Smooth muscle cell of the brain vasculature (primary cell): ENCODE results near the gene MID2.
"Not testable (repeated sequence)": the region's sequence is repeated elsewhere in the genome, so short reads cannot be mapped to it uniquely, and the experiment has no call there.

Experiments
- DNase-seq: peaks from one replicate; pipeline ENCODE4 v3.0.0-alpha.2; 2012; ENCODE audit warnings: low read depth, low spot score

The MID2 gene, protein sequence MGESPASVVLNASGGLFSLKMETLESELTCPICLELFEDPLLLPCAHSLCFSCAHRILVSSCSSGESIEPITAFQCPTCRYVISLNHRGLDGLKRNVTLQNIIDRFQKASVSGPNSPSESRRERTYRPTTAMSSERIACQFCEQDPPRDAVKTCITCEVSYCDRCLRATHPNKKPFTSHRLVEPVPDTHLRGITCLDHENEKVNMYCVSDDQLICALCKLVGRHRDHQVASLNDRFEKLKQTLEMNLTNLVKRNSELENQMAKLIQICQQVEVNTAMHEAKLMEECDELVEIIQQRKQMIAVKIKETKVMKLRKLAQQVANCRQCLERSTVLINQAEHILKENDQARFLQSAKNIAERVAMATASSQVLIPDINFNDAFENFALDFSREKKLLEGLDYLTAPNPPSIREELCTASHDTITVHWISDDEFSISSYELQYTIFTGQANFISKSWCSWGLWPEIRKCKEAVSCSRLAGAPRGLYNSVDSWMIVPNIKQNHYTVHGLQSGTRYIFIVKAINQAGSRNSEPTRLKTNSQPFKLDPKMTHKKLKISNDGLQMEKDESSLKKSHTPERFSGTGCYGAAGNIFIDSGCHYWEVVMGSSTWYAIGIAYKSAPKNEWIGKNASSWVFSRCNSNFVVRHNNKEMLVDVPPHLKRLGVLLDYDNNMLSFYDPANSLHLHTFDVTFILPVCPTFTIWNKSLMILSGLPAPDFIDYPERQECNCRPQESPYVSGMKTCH

DNA sequence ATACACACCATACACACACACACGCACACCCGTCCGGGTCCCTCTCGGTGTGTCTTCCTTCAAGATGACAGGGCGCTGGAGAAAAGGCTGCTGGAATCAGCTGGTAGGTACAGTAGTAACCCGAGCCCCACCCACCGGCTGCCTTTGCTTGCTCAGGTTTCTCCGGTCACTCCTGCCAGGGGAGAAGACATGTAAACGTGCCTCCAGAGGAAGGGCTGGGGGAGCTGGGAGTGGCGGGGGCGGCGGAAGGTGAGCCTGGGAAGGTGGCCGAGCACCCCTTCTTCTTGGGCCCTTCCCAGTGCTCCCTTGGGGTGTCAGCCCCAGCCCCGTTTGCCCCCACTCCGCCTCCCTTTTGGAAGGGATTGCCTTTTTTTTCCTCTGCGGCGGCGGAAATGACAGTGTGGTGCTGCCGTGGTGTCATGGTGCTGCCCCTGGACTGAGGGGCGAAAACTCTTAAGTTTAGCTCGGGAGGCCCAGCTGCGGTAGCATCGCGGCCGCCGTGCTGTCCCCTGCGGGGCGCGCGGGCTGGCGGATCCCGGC lies at the start of gene MID2:
TSS of gene MID2 (plus strand) at position 169 of the 540 bp plus-strand sequence. CDS start 561 bp downstream, outside the sequence.
- no peak for DNase-seq

DNA sequence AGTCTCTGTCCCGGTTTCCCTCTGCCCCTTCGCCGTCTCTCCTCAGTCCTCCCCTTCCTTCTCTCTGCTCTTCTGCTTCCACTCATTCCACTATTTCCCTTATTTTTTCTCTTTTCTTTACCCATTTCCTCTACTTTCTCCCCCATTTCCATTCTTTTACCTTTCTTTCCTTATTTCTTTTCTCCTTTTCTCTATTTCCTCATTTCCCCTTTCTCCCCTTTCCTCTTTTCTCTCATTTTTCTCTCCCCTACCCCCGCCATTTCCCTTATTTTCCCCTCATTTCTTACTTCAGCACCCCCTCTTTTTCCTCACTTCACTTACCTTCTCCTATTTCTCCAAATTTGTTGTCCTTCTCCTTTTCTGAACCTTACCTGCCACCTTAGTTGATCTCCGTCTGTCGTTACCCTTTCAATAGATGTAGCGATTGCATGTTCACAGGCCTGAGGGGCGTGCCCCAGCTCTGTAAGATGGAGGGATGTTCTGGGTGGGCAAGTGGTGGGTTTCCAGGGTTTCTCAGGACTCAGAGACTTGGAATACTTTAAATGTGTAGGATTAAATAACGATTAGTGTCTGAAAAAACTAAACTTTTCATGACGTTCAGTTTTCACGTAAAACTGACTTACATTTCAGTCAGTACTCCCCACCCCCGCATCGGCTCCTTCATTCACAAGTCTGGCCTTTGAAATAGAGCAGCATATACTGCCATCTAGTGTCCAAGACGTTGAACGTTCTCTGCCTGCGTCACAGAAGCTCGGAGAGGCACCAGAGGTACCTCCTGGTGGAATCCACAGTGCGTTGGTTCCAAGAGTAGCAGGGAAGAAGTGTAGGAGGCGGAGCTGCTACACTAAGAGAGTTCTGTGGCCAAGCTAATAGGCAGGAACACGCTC lies 48.8 kb upstream of the MID2 start:
- peak; percentile 73 for DNase-seq

DNA sequence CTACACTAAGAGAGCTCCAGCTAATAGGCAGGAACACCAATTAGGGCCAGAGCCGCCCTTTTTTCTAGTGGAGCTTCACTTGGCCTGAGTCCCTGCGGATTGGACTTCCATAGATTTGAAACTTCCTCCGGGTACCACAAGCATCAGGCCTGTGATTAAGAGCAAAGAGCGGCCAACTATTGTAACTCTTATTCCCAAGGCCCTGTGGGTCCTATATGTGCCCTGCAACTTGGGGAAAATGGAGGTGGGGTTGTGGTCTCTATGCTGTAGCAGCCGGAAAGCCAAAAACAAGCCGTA lies 48.2 kb upstream of the MID2 start, which contains the start of gene NCBP2L:
TSS of gene NCBP2L (plus strand) at position 198 of the 297 bp plus-strand sequence. CDS start 16,488 bp downstream, outside the sequence.
- DNase-seq, result no peak

DNA sequence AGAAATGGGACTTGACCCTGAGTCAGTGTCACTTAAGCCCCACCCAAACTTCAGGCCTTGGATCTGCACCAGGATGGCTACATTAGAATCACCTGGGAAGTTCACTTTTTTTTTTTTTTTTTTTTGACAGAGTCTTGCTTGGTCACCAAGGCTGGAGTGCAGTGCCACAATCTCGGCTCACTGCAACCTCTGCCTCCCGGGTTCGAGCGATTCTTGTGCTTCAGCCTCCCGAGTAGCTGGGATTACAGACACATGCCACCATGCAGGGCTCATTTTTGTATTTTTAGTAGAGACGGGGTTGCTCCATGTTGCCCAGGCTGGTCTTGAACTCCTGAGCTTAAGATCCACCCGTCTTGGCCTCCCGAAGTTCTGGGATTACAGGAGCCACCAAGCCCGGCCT lies 45.1 kb upstream of the MID2 start:
- no peak for DNase-seq

DNA sequence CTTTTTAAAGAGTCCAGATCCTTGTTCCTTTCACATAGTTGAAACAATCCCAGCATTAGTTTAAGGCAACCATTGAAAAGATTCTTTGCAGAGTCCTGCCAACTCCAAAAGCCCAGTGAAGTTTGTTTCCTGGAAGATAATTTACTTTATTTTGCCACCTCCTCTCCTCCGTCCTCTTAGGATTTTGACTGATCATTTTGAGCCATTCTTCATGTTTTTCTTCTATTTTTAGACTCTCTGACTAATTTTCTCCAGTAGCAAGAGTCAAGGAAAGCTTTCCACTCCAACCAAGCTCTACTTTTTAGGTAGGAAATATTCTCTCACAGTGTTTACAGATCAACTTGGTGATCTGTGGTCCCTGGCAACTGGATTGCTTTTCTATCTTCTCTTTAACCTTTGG lies 37.8 kb upstream of the MID2 start:
- DNase-seq, result no peak

DNA sequence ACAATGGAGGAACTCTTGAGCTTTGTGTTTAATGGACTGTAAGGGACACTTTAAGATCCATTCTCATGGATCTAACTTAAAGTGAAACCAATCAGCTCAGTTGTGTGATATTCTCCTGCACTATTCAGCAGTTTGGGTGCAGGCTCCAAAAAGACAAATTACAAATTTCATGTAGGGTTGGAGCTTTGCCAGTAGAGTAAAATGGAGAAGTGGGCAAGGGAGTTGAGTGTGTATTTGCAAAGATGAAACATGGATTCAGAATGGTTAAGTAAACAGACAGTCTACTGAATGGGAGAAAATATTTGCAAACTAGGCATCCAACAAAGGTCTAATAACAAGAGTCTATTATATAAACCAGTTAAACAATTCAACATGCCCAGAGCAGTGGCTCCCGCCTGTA lies 21.2 kb upstream of the MID2 start:
- no peak for DNase-seq

DNA sequence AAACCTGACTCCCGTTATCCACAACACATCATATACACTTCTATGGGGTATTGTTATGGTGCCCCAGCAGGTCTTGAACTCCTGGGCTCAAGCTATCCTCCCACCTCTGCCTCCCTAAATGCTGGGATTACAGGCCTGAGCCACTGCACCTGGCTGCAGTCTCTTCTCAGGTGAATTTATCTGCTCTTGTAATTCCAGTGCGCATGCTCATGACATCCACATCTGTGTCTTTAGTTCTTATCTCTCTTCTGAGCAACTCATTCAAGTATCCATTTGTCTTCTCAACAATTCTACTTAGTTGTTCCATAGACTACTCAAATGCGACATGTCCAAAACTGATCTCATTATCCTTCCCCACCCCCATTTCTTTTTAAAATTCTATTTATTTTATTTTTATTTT lies 20.5 kb upstream of the MID2 start:
- DNase-seq, result no peak

DNA sequence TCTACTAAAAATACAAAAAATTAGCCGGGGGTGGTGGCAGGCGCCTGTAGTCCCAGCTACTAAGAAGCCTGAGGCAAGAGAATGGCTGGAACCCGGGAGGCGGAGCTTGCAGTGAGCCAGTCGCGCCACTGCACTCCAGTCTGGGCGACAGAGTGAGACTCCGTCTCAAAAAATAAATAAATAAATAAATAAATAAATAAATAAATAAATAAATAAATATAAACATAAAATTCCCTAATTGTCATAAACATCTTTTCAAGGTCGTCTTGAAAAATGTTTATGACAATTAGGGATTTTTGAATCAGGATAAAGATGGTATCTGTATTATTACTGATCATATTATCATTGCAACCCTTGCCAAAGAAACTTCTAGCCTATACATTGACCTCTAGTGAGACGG lies 15.6 kb upstream of the MID2 start:
- DNase-seq, result not testable (repeated sequence)

DNA sequence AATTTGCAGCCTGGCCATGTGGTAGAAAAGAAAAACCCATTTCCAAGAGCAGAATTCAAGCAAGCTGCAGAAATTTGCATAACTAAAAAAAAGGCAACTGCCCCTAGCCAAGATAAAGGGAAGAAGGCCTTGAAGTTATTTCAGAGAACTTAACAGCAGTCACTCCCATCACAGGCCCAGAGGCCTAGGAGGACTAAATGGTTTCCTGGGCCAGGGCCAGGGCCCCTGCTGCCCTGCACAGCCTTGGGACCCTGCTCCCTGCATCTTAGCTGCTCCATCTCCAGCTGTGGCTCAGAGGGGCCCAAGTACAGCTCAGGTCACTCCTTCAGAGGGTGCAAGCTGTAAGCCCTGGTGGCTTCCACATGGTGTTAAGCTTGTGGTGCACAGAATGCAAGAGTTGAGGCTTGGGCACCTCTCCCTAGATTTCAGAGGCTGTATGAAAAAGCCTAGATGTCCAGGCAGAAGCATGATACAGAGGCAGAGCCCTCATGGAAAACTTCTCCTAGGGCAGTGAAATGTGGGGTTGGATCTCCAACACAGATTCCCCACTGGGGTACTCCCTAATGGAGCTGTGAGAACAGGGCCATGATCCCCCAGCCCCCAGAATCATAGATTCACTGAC lies 6.7 kb upstream of the MID2 start:
- DNase-seq, result no peak

DNA sequence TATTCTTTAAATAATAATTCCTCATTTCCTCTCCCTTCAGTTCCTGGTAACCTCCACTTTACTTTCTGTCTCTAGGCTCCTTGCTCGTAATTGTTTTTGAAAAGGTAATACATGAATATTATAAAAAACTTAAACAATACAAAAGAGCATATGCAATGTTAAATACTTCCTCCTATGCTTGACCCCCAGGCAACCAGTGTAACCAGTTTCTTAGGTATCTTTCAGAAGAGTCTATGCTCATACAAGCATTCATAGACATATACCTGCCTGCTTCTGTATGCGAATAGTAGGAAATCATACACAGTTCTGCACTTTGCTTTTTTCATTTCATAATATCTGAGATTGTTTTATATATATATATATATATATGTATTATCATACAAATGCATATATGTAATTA lies 2.6 kb upstream of the MID2 start:
- DNase-seq, result no peak

DNA sequence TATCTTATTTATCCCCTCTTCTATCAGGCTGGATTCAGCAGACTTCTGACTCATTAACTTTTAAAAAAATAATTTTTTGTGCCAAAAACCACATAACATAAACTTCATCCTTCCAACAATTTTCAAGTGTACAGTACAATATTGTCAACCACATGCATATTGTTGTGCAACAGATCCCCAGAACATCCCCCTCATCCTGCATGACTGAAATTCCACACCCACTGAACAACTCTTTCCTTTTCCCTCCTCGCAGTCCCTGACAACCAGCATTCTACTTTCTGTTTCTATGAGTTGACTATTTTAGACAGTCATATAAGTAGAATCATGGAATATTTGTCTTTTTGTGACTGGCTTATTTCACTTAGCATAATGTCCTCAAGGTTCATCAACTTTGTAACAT lies 2.2 kb upstream of the MID2 start:
- no peak for DNase-seq

DNA sequence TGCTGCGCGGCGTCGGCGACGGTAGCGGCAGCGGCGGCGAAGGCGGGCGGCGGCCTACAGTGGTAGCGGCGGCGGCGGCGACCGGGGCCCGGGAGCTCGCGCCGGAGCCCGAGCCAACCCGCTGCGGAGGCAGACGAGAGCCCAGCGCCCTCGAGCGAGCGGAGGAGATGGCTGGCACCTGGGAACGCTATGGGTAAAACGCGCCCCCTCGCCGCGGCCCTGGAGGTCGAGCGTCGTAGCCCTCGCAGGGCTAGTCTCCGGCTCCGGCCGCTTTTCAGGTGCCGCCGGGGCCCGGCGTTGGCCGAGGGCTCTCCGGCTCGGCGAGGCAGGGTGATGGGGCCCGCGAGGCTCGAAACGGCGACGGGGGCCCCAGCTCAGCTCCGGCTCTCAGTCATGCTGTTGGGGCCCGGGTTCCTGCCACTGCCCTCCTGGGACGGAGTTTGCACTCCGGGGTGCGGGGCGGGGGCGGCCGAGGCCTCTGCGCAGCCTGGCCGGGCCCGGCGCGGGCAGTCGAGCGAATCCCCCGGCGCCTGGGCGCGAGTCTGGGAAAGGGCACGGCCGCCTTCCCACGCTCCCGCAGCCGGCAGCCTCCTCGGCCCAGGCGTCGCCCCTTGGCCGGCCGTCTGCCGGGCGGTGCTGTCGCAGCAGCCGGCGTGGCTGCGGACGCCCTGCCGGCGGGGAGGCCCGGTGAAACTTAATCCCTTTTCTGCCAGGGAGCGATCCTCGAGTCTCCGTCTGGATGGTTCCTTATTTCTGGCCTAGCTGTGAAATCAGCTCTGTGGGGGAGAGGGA lies 768 bp downstream of the MID2 start:
- no peak for DNase-seq

DNA sequence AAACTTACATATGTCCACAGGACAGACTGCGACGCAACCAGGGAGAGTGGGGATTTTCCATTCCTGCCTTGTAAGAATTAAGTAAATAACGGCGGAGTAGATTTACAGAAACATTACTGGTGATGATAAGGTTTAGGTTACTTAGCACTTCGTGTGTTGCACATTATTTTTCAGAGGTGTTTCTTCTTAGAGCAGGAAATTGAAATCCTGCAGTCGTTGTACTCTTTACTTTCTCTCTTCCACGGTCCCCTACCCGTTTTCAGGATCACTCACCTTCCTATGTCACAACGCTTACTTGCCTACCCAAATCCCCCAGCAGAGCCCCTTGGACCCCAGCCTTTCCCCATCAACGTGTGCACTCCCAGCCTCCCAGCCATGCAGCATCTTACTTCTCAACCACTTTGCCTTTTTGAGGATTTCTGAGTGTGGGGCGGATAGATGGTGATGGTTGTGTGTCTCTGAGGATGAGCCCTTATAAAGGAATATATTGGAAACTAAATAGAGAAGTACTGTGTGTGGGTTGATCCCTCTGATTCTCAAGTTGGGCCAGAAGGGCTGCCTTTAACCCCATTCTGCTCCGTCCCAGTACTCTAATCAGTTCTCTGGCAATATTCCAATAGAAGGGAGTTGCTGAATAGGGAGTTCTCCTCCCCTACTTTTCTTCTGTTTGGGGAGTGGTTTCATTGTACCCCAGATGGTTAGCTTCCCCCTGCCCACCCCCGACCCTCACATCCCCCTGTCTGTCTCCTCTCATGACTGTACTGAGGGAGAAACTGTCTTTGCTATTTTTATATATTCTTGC lies 1.6 kb downstream of the MID2 start:
- DNase-seq, result no peak

DNA sequence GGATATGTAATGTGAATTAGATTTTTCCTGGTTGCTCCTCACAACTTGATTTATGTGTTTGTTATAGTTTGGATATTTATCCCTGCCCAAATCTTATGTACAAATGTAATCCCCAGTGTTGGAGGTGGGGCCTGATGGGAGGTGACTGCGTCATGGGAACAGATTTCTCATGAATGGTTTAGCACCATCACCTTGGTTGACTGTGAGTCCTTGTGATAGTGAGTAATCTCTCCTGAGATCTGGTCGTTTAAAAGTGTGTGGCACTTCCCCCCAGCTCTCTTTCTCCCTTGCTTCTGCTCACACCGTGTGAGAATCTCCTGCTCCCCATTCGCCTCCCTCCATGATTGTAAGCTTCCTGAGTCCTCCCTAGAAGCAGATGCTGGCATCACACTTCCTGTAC lies 2.2 kb downstream of the MID2 start:
- DNase-seq, result no peak

DNA sequence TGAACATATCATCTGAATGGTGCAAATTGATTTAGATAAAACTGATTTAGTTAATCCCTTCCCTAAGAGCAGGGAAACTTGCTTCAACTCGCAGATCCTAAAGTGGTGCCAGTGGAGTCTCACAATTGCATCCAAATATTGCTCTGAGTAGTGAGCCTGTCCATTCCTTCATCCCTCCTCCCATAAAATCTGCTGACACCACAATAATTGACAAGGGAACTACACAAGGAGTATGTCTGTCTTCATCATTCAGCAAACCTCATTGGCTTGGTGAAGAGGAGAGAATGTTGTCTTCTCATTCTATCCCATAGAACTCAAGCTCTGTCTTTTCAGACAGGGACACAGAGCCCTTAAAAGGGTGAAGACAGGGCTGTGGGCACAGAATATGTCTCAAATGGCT lies 4.2 kb downstream of the MID2 start:
- DNase-seq, result no peak

DNA sequence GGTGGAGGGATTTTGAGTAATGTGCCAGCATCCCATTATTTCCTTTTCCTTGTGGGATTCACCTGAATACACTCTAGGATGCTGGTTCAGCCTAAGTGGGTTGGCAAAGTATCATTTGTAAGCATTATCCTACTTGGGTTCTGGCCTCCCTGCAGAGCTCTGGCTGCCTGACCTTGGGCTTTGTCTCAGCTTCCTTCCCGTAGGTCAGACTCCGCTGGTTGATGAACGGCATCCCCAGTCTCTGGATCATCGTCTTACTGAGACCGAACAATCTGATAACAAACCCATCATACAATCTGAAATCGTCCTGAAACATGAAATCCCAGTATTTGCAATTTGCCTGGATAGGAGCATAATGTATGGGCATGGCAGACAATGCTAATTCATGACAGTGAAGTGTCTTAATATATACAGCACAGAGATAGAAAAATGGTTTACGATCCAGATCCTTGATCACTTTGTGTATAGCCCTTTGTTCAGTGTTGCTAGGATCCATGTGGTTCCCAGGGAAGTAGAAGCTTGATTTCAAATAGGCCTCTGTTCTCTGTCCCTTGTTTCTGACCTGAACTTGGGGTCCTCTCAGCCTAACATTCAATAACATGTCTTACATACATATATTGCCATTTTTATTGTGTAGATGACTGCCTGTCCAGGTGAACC lies 5.5 kb downstream of the MID2 start:
- no peak for DNase-seq

DNA sequence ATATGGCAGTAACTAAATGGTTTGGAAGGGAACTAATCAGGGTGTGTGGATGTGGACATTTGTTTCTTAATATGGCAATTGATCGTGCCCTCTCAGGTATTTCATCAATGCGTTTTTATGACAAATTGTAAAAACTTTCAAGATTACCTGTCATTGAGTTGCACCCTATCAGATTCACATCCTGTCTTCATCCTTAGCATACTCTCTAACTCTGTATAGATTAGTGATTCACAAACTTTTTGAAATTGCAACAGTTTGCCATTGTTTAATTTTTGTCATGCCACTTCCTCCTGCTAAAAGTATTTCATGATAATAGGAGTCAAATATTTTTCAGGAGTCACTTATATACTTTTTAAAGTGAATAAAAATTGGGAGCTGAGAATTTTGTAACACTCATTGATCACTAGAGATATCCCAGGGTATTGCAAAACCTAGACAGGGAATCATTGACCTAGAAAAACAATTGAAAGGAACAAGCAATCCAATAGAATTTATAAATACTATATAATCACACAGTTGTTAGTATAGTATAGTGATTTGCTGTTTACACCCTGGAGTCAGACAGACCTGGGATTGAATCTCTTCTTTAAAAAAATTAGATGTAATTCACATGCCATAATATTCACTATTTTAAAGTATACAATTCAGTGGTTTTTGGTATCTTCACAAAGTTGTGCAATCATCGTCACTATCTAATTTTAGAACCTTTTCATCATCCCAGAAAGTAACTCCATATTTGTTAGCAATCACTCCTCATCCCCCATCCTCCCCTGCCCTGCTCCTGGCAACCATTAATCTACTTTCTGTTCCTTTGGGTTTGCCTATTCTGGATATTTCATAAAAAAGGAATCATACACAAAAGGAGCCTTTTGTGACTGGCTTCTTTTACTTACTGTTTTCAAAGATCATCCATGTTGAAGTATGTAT lies 8.9 kb downstream of the MID2 start:
- no peak for DNase-seq

DNA sequence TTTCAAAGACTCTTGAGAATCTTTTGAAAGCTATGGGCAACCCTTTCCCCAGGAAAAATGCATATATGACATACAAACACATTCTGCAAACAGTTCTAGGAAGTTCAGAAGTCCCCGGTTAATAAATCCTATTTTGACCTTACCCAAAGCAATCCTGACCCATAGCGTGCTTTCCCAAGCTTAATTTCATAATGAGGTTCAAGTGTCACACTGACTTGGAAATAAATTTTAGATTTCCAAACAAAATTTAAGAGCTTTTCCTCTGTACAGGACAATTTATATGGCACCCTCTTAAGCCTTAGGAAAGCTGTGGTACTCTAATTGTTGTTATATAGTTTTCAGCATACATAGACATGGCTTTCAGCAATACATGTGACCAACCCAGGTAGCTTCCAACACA lies 11.3 kb downstream of the MID2 start:
- no peak for DNase-seq
